CD8-positive, alpha-beta memory T cell (primary cell): ENCODE results near the gene NUDT16L1. TPM values are rescaled to one million over a fixed set of nuclear protein-coding genes. Genes with fewer than 3 reads are reported as not detected.

Source experiments
- CTCF ChIA-PET: fragments of 350-600 bp; sonication (Branson Sonifier 250); formaldehyde crosslinking; loops from one replicate; lab custom pipeline; 2021; ENCODE audit warnings: antibody characterized with exemption; lab: Charles Lee
- POLR2A ChIA-PET: fragments of 350-600 bp; sonication (Branson Sonifier 250); formaldehyde crosslinking; loops from one replicate; lab custom pipeline; 2021; ENCODE audit warnings: antibody characterized with exemption; lab: Charles Lee
- DNase-seq, 5 donors: peaks; one replicate each; pipeline versions ENCODE4 v3.0.0 to v3.0.0-alpha.2; 2020 to 2022; ENCODE audit warnings: mixed read lengths in 1 of 5
- H3K27ac ChIP-seq: one replicate; pipeline ENCODE4 v1.7.0; 2013; ENCODE audit warnings: low read depth, mild to moderate bottlenecking, low read length, moderate library complexity
- H3K27me3 ChIP-seq: 2 replicates; pipeline ENCODE4 v1.7.0; 2013; ENCODE audit warnings: low read length, mild to moderate bottlenecking; ENCODE audit not compliant: insufficient read depth, poor library complexity, severe bottlenecking
- H3K36me3 ChIP-seq: 2 replicates; pipeline ENCODE4 v1.7.0; 2013; ENCODE audit warnings: mild to moderate bottlenecking, low read length, moderate library complexity; ENCODE audit not compliant: insufficient read depth
- H3K4me1 ChIP-seq: 2 replicates; pipeline ENCODE4 v1.7.0; 2013; ENCODE audit warnings: mild to moderate bottlenecking, low read length, moderate library complexity; ENCODE audit not compliant: insufficient read depth
- H3K4me3 ChIP-seq: 2 replicates; pipeline ENCODE4 v1.7.0; 2013; ENCODE audit warnings: mild to moderate bottlenecking, low read length
- H3K9me3 ChIP-seq: 2 replicates; pipeline ENCODE4 v1.7.0; 2013; ENCODE audit warnings: mild to moderate bottlenecking, low read length
- H3K27ac Mint-ChIP-seq, 8 donors: one replicate each; pipeline ENCODE4 v1.8.0; 2020 to 2021; ENCODE audit warnings: mixed read lengths in 8 of 8, mild to moderate bottlenecking in 6 of 8, inconsistent platforms in 3 of 8, moderate library complexity in 3 of 8
- H3K27me3 Mint-ChIP-seq, 2 donors: one replicate each; pipeline ENCODE4 v1.8.0; 2020 to 2021; ENCODE audit warnings: mixed read lengths in 2 of 2, mild to moderate bottlenecking in 1 of 2, moderate library complexity in 1 of 2
- H3K36me3 Mint-ChIP-seq, 3 donors: one replicate each; pipeline ENCODE4 v1.8.0; 2020 to 2021; ENCODE audit warnings: mixed read lengths in 3 of 3, inconsistent platforms in 1 of 3, mild to moderate bottlenecking in 1 of 3
- H3K4me1 Mint-ChIP-seq, 3 donors: one replicate each; pipeline ENCODE4 v1.8.0; 2020 to 2021; ENCODE audit warnings: mixed read lengths in 3 of 3, inconsistent platforms in 1 of 3, mild to moderate bottlenecking in 1 of 3
- H3K4me3 Mint-ChIP-seq, 7 donors: one replicate each; pipeline ENCODE4 v1.8.0; 2020 to 2021; ENCODE audit warnings: mixed read lengths in 7 of 7, mild to moderate bottlenecking in 6 of 7, moderate library complexity in 4 of 7, inconsistent platforms in 2 of 7
- H3K9me3 Mint-ChIP-seq, 5 donors: one replicate each; pipeline ENCODE4 v1.8.0; 2020 to 2022; ENCODE audit warnings: mixed read lengths in 5 of 5, mild to moderate bottlenecking in 3 of 5, moderate library complexity in 2 of 5, inconsistent platforms in 1 of 5
- polyA plus RNA-seq: library from polyadenylated mRNA; unstranded; fragments of 300-500 nt; fragmentation: Illumina TruSeq; gene quantifications from one replicate; pipeline ENCODE4 v1.2.3, GENCODE V29; 2021
- total RNA-seq, 2 experiments: library from RNA; stranded (reverse); gene quantifications; one replicate each; pipeline ENCODE4 v1.2.3, GENCODE V29; 2021

The NUDT16L1 gene
- total and polyA plus RNA-seq, 3 experiments from 2014 or later: 40.6 to 89.2 (median 47.7) TPM

DNA sequence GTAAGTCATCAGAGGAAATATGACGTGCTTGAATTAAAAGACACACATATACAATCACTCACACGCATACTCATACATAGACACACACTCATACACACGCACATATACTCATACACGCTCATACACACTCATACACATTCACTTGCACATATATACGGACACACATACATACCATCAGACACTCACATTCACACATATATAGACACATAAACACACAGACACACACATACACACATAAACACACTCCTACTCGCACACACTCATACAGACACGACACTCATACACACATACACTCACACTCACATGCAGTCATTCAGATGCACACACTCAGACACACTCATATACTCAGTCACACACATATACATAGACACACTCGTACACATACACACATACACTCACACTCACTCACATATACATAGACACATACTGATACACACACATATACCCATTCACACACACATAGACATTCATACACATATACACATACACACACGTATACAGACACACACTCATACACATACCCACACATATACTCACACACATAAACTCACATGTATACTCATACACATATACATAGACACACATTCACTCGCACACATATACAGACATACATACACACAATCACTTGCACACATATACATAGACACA lies 24.9 kb upstream of the NUDT16L1 start:
- peaks cover 26% of the 10 kb centered on the region for H3K4me1 ChIP-seq
- H3K27ac Mint-ChIP-seq: no peak overlapping the region
- no peaks in the 10 kb centered on the region for H3K9me3 Mint-ChIP-seq
- POLR2A ChIA-PET: no interaction called here
- peaks cover 22 to 29% (median 27%) of the 10 kb centered on the region in 3 donors for H3K4me1 Mint-ChIP-seq
- CTCF ChIA-PET: no interaction called here
- H3K36me3 Mint-ChIP-seq: peaks cover 0 to 41% (median 2%) of the 10 kb centered on the region in 3 donors
- no peak overlapping the region for H3K4me3 Mint-ChIP-seq
- no peak overlapping the region for H3K27ac ChIP-seq
- no peaks in the 10 kb centered on the region for H3K27me3 ChIP-seq
- H3K27me3 Mint-ChIP-seq: no peaks in the 10 kb centered on the region
- H3K36me3 ChIP-seq: peaks cover 9% of the 10 kb centered on the region
- no peaks in the 10 kb centered on the region for H3K9me3 ChIP-seq
- no peak for DNase-seq
- no peak overlapping the region for H3K4me3 ChIP-seq

- Histone ChIP-seq H3K36me3 (peaks cover 5% of the 10 kb centered on the region), H3K27ac (no peak overlapping the region), H3K9me3 (no peaks in the 10 kb centered on the region), H3K4me3 (no peak overlapping the region), H3K27me3 (no peaks in the 10 kb centered on the region), H3K4me1 (peaks cover 23% of the 10 kb centered on the region)
- H3K27me3 Mint-ChIP-seq: peaks cover 0 to 2% of the 10 kb centered on the region in 2 donors
- H3K27ac Mint-ChIP-seq: peak overlapping the region in 1 of 8 donors; percentile 32
- H3K4me1 Mint-ChIP-seq: peaks cover 20 to 33% (median 21%) of the 10 kb centered on the region in 3 donors
- H3K9me3 Mint-ChIP-seq: no peaks in the 10 kb centered on the region
- H3K4me3 Mint-ChIP-seq: no peak overlapping the region
- POLR2A ChIA-PET: no interaction called here
- peaks cover 0 to 40% (median 5%) of the 10 kb centered on the region in 3 donors for H3K36me3 Mint-ChIP-seq
- CTCF ChIA-PET: no interaction called here
- DNase-seq: peak in 1 of 5 donors; percentile 41
Measured at GRCh38 chr16:4673387-4674046, 19.8 kb upstream of the NUDT16L1 start.

DNA sequence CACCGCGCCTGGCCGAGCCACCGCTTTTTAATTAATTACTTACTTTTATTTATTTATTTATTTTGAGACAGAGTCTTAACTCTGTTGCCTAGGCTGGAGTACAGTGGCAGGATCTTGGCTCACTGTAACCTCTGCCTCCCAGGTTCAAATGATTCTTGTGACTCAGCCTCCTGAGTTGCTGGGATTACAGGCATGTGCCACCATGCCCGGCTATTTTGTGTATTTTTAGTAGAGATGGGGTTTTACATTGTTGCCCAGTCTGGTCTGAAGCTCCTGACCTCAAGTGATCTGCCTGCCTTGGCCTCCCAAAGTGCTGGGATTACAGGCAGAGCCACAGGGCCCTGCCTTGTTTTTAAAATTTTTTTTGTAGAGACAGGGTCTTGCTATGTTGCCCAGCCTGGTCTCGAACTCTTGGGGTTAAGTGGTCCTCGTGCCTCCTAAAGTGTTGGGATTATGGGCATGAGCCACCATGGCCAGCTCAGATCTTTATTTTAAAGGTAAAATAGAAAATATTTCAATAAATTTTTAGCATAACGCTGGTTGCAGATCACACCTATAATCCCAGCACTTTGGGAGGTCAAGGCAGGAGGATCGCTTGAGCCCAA lies 18.3 kb upstream of the NUDT16L1 start:
- no peaks in the 10 kb centered on the region for H3K36me3 ChIP-seq
- H3K27me3 Mint-ChIP-seq: peaks cover 0 to 2% of the 10 kb centered on the region in 2 donors
- H3K9me3 ChIP-seq: no peaks in the 10 kb centered on the region
- peaks cover 0 to 48% (median 2%) of the 10 kb centered on the region in 3 donors for H3K36me3 Mint-ChIP-seq
- no peak overlapping the region for H3K4me3 ChIP-seq
- no peak for DNase-seq
- ChIA-PET POLR2A (no interaction called here), CTCF (no interaction called here)
- H3K9me3 Mint-ChIP-seq: no peaks in the 10 kb centered on the region
- H3K27ac ChIP-seq: no peak overlapping the region
- H3K4me1 ChIP-seq: peaks cover 23% of the 10 kb centered on the region
- no peaks in the 10 kb centered on the region for H3K27me3 ChIP-seq
- peak overlapping the region in 6 of 8 donors; percentile 38 to 99 (median 97) for H3K27ac Mint-ChIP-seq
- peaks cover 20 to 37% (median 21%) of the 10 kb centered on the region in 3 donors for H3K4me1 Mint-ChIP-seq
- H3K4me3 Mint-ChIP-seq: peak overlapping the region in 2 of 7 donors; percentile 49 to 78

GRCh38 chr16:4675864-4676786 lies 17.2 kb upstream of the NUDT16L1 start:
- peak; percentile 52 to 81 (median 75) for DNase-seq
- H3K9me3 ChIP-seq: no peaks in the 10 kb centered on the region
- peak overlapping the region; percentile 33 to 92 (median 77) for H3K4me3 Mint-ChIP-seq
- H3K4me1 Mint-ChIP-seq: peaks cover 20 to 37% (median 21%) of the 10 kb centered on the region in 3 donors
- H3K9me3 Mint-ChIP-seq: no peaks in the 10 kb centered on the region
- H3K36me3 Mint-ChIP-seq: peaks cover 0 to 50% (median 2%) of the 10 kb centered on the region in 3 donors
- H3K27ac Mint-ChIP-seq: peak overlapping the region; percentile 92 to 99 (median 96)
- peaks cover 0 to 2% of the 10 kb centered on the region in 2 donors for H3K27me3 Mint-ChIP-seq
- peak overlapping the region; percentile 38 for H3K27ac ChIP-seq
- H3K27me3 ChIP-seq: no peaks in the 10 kb centered on the region
- CTCF ChIA-PET: interaction anchor here (1.1 kb wide), 1 partner anchor 26 kb away, joined by 3 read pairs; no protein-coding TSS in a partner anchor
- no peaks in the 10 kb centered on the region for H3K36me3 ChIP-seq
- peaks cover 23% of the 10 kb centered on the region for H3K4me1 ChIP-seq
- POLR2A ChIA-PET: no interaction called here
- peak overlapping the region; percentile 34 for H3K4me3 ChIP-seq

GRCh38 chr16:4676831-4677230 lies 16.5 kb upstream of the NUDT16L1 start:
- peak in 1 of 5 donors; percentile 42 for DNase-seq
- H3K9me3 ChIP-seq: no peaks in the 10 kb centered on the region
- peaks cover 20 to 40% (median 21%) of the 10 kb centered on the region in 3 donors for H3K4me1 Mint-ChIP-seq
- peak overlapping the region; percentile 34 for H3K4me3 ChIP-seq
- ChIA-PET POLR2A (interaction anchor here (0.6 kb wide), 1 partner anchor 32 kb away, joined by 3 read pairs; no protein-coding TSS in a partner anchor), CTCF (interaction anchor here (1.1 kb wide), 1 partner anchor 27 kb away, joined by 3 read pairs; no protein-coding TSS in a partner anchor)
- H3K4me1 ChIP-seq: peaks cover 23% of the 10 kb centered on the region
- peak overlapping the region; percentile 92 to 99 (median 96) for H3K27ac Mint-ChIP-seq
- peaks cover 0 to 50% (median 4%) of the 10 kb centered on the region in 3 donors for H3K36me3 Mint-ChIP-seq
- H3K27ac ChIP-seq: peak overlapping the region; percentile 38
- H3K9me3 Mint-ChIP-seq: no peaks in the 10 kb centered on the region
- no peaks in the 10 kb centered on the region for H3K27me3 ChIP-seq
- peak overlapping the region; percentile 33 to 92 (median 77) for H3K4me3 Mint-ChIP-seq
- peaks cover 0 to 2% of the 10 kb centered on the region in 2 donors for H3K27me3 Mint-ChIP-seq
- H3K36me3 ChIP-seq: no peaks in the 10 kb centered on the region

DNA sequence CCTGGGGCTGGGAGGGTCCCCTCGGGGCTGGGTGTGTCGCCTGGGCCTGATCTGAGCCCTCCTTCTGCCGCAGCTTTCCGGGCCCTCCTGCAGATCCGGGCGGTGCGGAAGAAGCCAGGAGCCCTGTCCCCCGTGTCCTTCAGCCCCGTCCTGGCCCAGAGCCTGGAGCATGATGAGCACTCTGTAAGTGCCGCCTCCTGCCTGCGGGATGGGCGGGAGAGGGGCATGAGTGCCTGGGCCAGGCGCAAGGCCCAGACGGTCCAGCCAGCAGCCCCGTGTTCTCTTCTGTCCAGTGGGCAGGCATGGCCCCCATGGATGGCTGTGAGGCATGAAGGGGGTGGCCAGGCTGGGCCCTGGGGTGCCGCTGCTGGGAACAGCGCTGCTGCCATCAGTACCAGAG lies 16.0 kb upstream of the NUDT16L1 start:
- no peak for DNase-seq
- ChIA-PET CTCF (interaction anchor here (0.9 to 1.1 kb wide), 2 partner anchors 28 to 318 kb away, joined by 3 read pairs; no protein-coding TSS in a partner anchor), POLR2A (interaction anchor here (0.6 kb wide), 1 partner anchor 32 kb away, joined by 3 read pairs; no protein-coding TSS in a partner anchor)
- H3K27ac ChIP-seq: no peak overlapping the region
- peak overlapping the region in 7 of 8 donors; percentile 46 to 99 (median 96) for H3K27ac Mint-ChIP-seq
- H3K4me3 ChIP-seq: no peak overlapping the region
- no peaks in the 10 kb centered on the region for H3K36me3 ChIP-seq
- no peaks in the 10 kb centered on the region for H3K9me3 ChIP-seq
- no peaks in the 10 kb centered on the region for H3K27me3 ChIP-seq
- H3K27me3 Mint-ChIP-seq: peaks cover 0 to 2% of the 10 kb centered on the region in 2 donors
- H3K36me3 Mint-ChIP-seq: peaks cover 0 to 53% (median 4%) of the 10 kb centered on the region in 3 donors
- H3K9me3 Mint-ChIP-seq: no peaks in the 10 kb centered on the region
- H3K4me1 Mint-ChIP-seq: peaks cover 20 to 40% (median 21%) of the 10 kb centered on the region in 3 donors
- peak overlapping the region in 1 of 7 donors; percentile 77 for H3K4me3 Mint-ChIP-seq
- peaks cover 23% of the 10 kb centered on the region for H3K4me1 ChIP-seq

- Mint-ChIP-seq H3K4me1 (peaks cover 20 to 40% (median 21%) of the 10 kb centered on the region in 3 donors), H3K36me3 (peaks cover 0 to 51% (median 4%) of the 10 kb centered on the region in 3 donors), H3K9me3 (no peaks in the 10 kb centered on the region), H3K4me3 (no peak overlapping the region), H3K27ac (peak overlapping the region in 7 of 8 donors; percentile 32 to 94 (median 85)), H3K27me3 (peaks cover 0 to 2% of the 10 kb centered on the region in 2 donors)
- Histone ChIP-seq H3K9me3 (no peaks in the 10 kb centered on the region), H3K36me3 (peaks cover under 1% of the 10 kb centered on the region), H3K27ac (no peak overlapping the region), H3K4me3 (no peak overlapping the region), H3K4me1 (peaks cover 23% of the 10 kb centered on the region), H3K27me3 (no peaks in the 10 kb centered on the region)
- DNase-seq: no peak
- POLR2A ChIA-PET: no interaction called here
- CTCF ChIA-PET: interaction anchor here (0.9 kb wide), 1 partner anchor 318 kb away, joined by 3 read pairs; no protein-coding TSS in a partner anchor
Measured at GRCh38 chr16:4677994-4678393, 15.4 kb upstream of the NUDT16L1 start.
